HG03558 (cell line): ENCODE measurements around the gene SKAP1.

ENCODE experiments used
- ATAC-seq: cut with Tn5 transposase; IDR thresholded peaks from one replicate; pipeline ENCODE4 v1.9.1; 2021; ENCODE audit warnings: moderate number of reproducible peaks; ENCODE audit not compliant: unreplicated experiment; ENCODE audit errors: extremely low read depth

Gene SKAP1

GRCh38 chr17:48128400-48128799, 301.6 kb downstream of the SKAP1 start:
- no peak for ATAC-seq

GRCh38 chr17:48127371-48128051, 302.5 kb downstream of the SKAP1 start:
- ATAC-seq = no peak

- ATAC-seq = no peak
These were observed 303.5 kb downstream of the SKAP1 start for GRCh38 chr17:48126532-48126850.

GRCh38 chr17:48125829-48126531, 304.0 kb downstream of the SKAP1 start:
- no peak for ATAC-seq

- ATAC-seq = no peak
These were observed 306.1 kb downstream of the SKAP1 start for GRCh38 chr17:48123776-48124388.

GRCh38 chr17:48123111-48123510, 306.9 kb downstream of the SKAP1 start:
- no peak for ATAC-seq

- ATAC-seq = no peak
These were observed 307.4 kb downstream of the SKAP1 start for GRCh38 chr17:48122665-48123045.

GRCh38 chr17:48121923-48122664, 307.9 kb downstream of the SKAP1 start:
- ATAC-seq = no peak

- ATAC-seq = no peak
These were observed 316.8 kb downstream of the SKAP1 start for GRCh38 chr17:48113201-48113676.

- ATAC-seq = no peak
These were observed 318.1 kb downstream of the SKAP1 start for GRCh38 chr17:48111937-48112241.

GRCh38 chr17:48110761-48111160, 319.3 kb downstream of the SKAP1 start:
- no peak for ATAC-seq

GRCh38 chr17:48107137-48108055, 322.6 kb downstream of the SKAP1 start, which contains the start of gene SNX11:
Gene SNX11, plus strand, starts transcription at chr17:48107766. Its CDS starts 4,278 bp downstream, at chr17:48112044.
- ATAC-seq = peak; percentile 37

- ATAC-seq = no peak
These were observed 323.2 kb downstream of the SKAP1 start for GRCh38 chr17:48106802-48107136.

GRCh38 chr17:48104440-48104839, 325.6 kb downstream of the SKAP1 start:
- ATAC-seq = no peak

GRCh38 chr17:48102798-48103715, 327.0 kb downstream of the SKAP1 start:
- ATAC-seq = no peak

GRCh38 chr17:48102043-48102750, 327.8 kb downstream of the SKAP1 start:
- ATAC-seq = no peak

GRCh38 chr17:48101012-48101720, 328.8 kb downstream of the SKAP1 start, which contains the start of gene CBX1:
Gene CBX1, minus strand, starts transcription at chr17:48101478. Its CDS starts 24,474 bp downstream, at chr17:48077004.
- ATAC-seq = peak; percentile 72

GRCh38 chr17:48100591-48101011, 329.4 kb downstream of the SKAP1 start:
- ATAC-seq = no peak
